ENCODE data around the gene CYTIP.

CYTIP gene

GRCh38 chr2:157460897-157461296 lies 17.0 kb upstream of the CYTIP start:
- peak in 1 of 14 donors; percentile 3 for DNase-seq

GRCh38 chr2:157460384-157460837 lies 16.5 kb upstream of the CYTIP start:
- no peak for DNase-seq

GRCh38 chr2:157459486-157459885 lies 15.6 kb upstream of the CYTIP start:
- DNase-seq: no peak

- DNase-seq: no peak
Observed at GRCh38 chr2:157447741-157448140, 3.9 kb upstream of the CYTIP start.

GRCh38 chr2:157447031-157447430 lies 3.1 kb upstream of the CYTIP start:
- DNase-seq: no peak

- no peak for DNase-seq
Observed at GRCh38 chr2:157444641-157445040, 752 bp upstream of the CYTIP start.

- DNase-seq: no peak
Observed at GRCh38 chr2:157443090-157443489, 799 bp downstream of the CYTIP start.

- DNase-seq: no peak
Observed at GRCh38 chr2:157442636-157443035, 1.3 kb downstream of the CYTIP start.

GRCh38 chr2:157442191-157442590 lies 1.7 kb downstream of the CYTIP start:
- no peak for DNase-seq

GRCh38 chr2:157441072-157441454 lies 2.8 kb downstream of the CYTIP start:
- DNase-seq: no peak

GRCh38 chr2:157440404-157441071 lies 3.4 kb downstream of the CYTIP start:
- no peak for DNase-seq

- DNase-seq: no peak
Observed at GRCh38 chr2:157439824-157440186, 4.1 kb downstream of the CYTIP start.

- DNase-seq: no peak
Observed at GRCh38 chr2:157438863-157439823, 4.7 kb downstream of the CYTIP start.

GRCh38 chr2:157433394-157433793 lies 10.5 kb downstream of the CYTIP start:
- no peak for DNase-seq

- no peak for DNase-seq
Observed at GRCh38 chr2:157432475-157433106, 11.3 kb downstream of the CYTIP start.

- no peak for DNase-seq
Observed at GRCh38 chr2:157431176-157431575, 12.7 kb downstream of the CYTIP start.

GRCh38 chr2:157428500-157429175 lies 15.3 kb downstream of the CYTIP start:
- DNase-seq: no peak

- DNase-seq: no peak
Observed at GRCh38 chr2:157427922-157428303, 16.0 kb downstream of the CYTIP start.

- no peak for DNase-seq
Observed at GRCh38 chr2:157427003-157427921, 16.6 kb downstream of the CYTIP start.

GRCh38 chr2:157426477-157426994 lies 17.4 kb downstream of the CYTIP start:
- no peak for DNase-seq

- DNase-seq: no peak
Observed at GRCh38 chr2:157424374-157424773, 19.5 kb downstream of the CYTIP start.
